ENCODE measurements around the gene PDAP1. TPM values are rescaled to one million over a fixed set of nuclear protein-coding genes. Genes with fewer than 3 reads are reported as not detected.

Gene PDAP1
- total and polyA plus RNA-seq, 2 of the 8 experiments (the other 6 are each of a cell fraction or from before 2014, with no cell fraction given): 26.6 to 169 TPM

DNA sequence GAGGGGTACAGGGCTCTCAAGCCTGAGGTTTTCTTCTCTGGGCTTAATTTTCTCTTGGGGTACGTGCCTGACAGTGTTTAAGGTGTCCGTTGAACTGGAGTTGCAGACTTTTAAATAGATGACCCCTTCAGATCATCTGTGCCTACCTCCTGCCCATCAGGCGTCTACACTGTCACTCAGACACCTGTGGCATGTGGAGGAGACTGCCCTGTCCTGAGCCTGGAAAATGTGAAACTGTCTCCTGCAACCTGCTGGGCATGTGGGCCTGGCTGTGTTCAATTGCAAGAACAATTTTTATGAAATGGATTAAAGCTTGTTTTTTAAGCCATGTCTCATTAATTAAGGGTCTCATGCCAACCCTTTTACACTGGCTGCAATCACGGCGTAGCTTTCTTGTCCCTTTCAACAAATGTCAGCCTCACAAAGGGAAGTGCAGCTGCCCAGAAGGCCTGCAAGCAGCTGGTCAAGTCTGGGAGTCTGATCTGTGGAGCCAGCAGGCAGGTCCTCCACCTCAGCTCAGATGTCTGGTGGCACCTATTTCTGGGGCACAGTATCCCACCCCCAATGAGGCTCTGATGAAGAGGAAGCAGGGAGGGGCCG, 48.8 kb upstream of the PDAP1 start:
- Histone ChIP-seq H4K20me1 (replicated peaks in 1 of 2; ENCODE audit: control insufficient read depth in 1 of 2, insufficient read depth in 2 of 2, low read length in 2 of 2) (peaks cover 13 to 31% of the 10 kb centered on the region in 2 experiments), H2BK120ac (replicated peaks; ENCODE audit: low read depth, low read length) (no peak overlapping the region), H4K8ac (ENCODE audit: extremely low read depth, insufficient read depth, low read length) (no peak overlapping the region), H3K36me3 (ENCODE audit: control insufficient read depth in 2 of 4, insufficient read depth in 4 of 4, low read length in 3 of 4) (peaks cover 22 to 77% (median 54%) of the 10 kb centered on the region in 4 experiments), H2BK12ac (ENCODE audit: low read depth, low read length) (no peak overlapping the region), H3K4me3 (ENCODE audit: extremely low read depth in 1 of 4, insufficient read depth in 2 of 4, low read depth in 3 of 4, low read length in 4 of 4) (no peak overlapping the region), H2BK20ac (ENCODE audit: low read length) (no peak overlapping the region), H3K27ac (ENCODE audit: low read depth, low read length) (no peak overlapping the region), H3K4me2 (ENCODE audit: insufficient read depth in 1 of 2, low read depth in 2 of 2, low read length in 2 of 2) (no peak overlapping the region), H3K9me3 (ENCODE audit: insufficient read depth in 2 of 2, low read depth in 1 of 2, low read length in 1 of 2) (no peaks in the 10 kb centered on the region), H3K14ac (ENCODE audit: insufficient read length) (no peak overlapping the region), H3K9ac (replicated peaks in 1 of 4; ENCODE audit: extremely low read depth in 1 of 4, low read depth in 3 of 4, low read length in 3 of 4) (no peak overlapping the region), H3K79me1 (ENCODE audit: low read depth, low read length) (peaks cover 3% of the 10 kb centered on the region), H3K4ac (replicated peaks; ENCODE audit: insufficient read length, low read depth, low read length) (no peak overlapping the region), H2BK5ac (ENCODE audit: low read depth, low read length) (no peak overlapping the region), H3K18ac (ENCODE audit: extremely low read depth, low read length) (no peak overlapping the region), H4K5ac (ENCODE audit: insufficient read length, low read depth, low read length) (no peak overlapping the region), H3K23ac (ENCODE audit: insufficient read length) (no peak overlapping the region), H2AFZ (ENCODE audit: low read length) (no peak overlapping the region), H3K56ac (replicated peaks; ENCODE audit: insufficient read length, low read depth, low read length) (no peak overlapping the region), H4K91ac (replicated peaks; ENCODE audit: insufficient read length, low read length) (no peak overlapping the region), H2BK15ac (ENCODE audit: low read length) (no peak overlapping the region), H2AK5ac (ENCODE audit: low read depth, low read length) (no peak overlapping the region), H3K4me1 (replicated peaks in 1 of 4; ENCODE audit: control insufficient read depth in 3 of 4, insufficient read depth in 4 of 4, low read length in 3 of 4) (no peaks in the 10 kb centered on the region; a peak in 1 of 7 replicates), H3K79me2 (ENCODE audit: control insufficient read depth in 1 of 2, insufficient read depth in 2 of 2, low read length in 2 of 2) (peaks cover 3 to 34% of the 10 kb centered on the region in 2 experiments; a peak in 3 of 4 replicates), H3K27me3 (replicated peaks in 1 of 4; ENCODE audit: control insufficient read depth in 3 of 4, extremely low read depth in 1 of 4, insufficient read depth in 3 of 4, low read length in 3 of 4) (no peaks in the 10 kb centered on the region), H3K23me2 (ENCODE audit: low read depth, low read length) (no peaks in the 10 kb centered on the region)
- FAIRE-seq (no peak), DNase-seq (ENCODE audit: low read depth in 1 of 2, low spot score in 2 of 2) (no peak)
- POLR2A ChIA-PET (ENCODE audit: partially characterized antibody): interaction anchor here (0.7 to 10.7 kb wide), 11 partner anchors 7 to 101 kb away, joined by 3 to 100 read pairs (median 4); partner anchors contain the start of genes ATP5MF, BUD31, CPSF4 and PTCD1
- CTCF ChIA-PET (ENCODE audit: partially characterized antibody): interaction anchor here (1.2 to 2.1 kb wide), 3 partner anchors 8 to 23 kb away, joined by 3 to 7 read pairs (median 5); no protein-coding TSS in a partner anchor
- WGBS, 2 experiments (ENCODE audit: extremely low coverage in 1 of 2, insufficient coverage in 1 of 2, insufficient read length in 1 of 2, insufficient replicate concordance in 2 of 2, low coverage in 1 of 2, low lambda C conversion rate in 2 of 2, missing lambda C conversion rate in 1 of 2): 83% methylated on average over 6 of the region's 6 CpGs; no CpG with 5 or more reads in 1 of the 2 experiments
- no peak for TF ChIP-seq KDM5A (IDR thresholded peaks at IDR 0.05; ENCODE audit: low read length)
- TF ChIP-seq, protein P1, sequence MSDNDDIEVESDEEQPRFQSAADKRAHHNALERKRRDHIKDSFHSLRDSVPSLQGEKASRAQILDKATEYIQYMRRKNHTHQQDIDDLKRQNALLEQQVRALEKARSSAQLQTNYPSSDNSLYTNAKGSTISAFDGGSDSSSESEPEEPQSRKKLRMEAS (IDR thresholded peaks at IDR 0.05): no peak
- TF ChIP-seq PHF8 (conservative IDR thresholded peaks at IDR 0.05; ENCODE audit: low read depth, low read length): no peak
- no peak for TF ChIP-seq SIN3A (conservative IDR thresholded peaks at IDR 0.05 in 1 of 2, IDR thresholded peaks at IDR 0.05 in 1 of 2; ENCODE audit: low read depth in 1 of 2, low read length in 2 of 2)
- no peak for TF ChIP-seq BCL11A (IDR thresholded peaks at IDR 0.05; ENCODE audit: low read depth in 2 of 2, low read length in 2 of 2)
- TF ChIP-seq TCF12 (IDR thresholded peaks at IDR 0.05; ENCODE audit: low read depth, low read length): no peak
- TF ChIP-seq, protein P2, sequence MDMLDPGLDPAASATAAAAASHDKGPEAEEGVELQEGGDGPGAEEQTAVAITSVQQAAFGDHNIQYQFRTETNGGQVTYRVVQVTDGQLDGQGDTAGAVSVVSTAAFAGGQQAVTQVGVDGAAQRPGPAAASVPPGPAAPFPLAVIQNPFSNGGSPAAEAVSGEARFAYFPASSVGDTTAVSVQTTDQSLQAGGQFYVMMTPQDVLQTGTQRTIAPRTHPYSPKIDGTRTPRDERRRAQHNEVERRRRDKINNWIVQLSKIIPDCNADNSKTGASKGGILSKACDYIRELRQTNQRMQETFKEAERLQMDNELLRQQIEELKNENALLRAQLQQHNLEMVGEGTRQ (IDR thresholded peaks at IDR 0.05; ENCODE audit: low read length): no peak
- no peak for TF ChIP-seq SRF (IDR thresholded peaks at IDR 0.05; ENCODE audit: low read depth, low read length)
- TF ChIP-seq ZNF274 (IDR thresholded peaks at IDR 0.05; ENCODE audit: borderline replicate concordance, extremely low read depth, low read length): no peak
- no peak for TF ChIP-seq BRCA1 (IDR thresholded peaks at IDR 0.05; ENCODE audit: low read depth, low read length)
